ENCODE data around the gene NME7.

DNA sequence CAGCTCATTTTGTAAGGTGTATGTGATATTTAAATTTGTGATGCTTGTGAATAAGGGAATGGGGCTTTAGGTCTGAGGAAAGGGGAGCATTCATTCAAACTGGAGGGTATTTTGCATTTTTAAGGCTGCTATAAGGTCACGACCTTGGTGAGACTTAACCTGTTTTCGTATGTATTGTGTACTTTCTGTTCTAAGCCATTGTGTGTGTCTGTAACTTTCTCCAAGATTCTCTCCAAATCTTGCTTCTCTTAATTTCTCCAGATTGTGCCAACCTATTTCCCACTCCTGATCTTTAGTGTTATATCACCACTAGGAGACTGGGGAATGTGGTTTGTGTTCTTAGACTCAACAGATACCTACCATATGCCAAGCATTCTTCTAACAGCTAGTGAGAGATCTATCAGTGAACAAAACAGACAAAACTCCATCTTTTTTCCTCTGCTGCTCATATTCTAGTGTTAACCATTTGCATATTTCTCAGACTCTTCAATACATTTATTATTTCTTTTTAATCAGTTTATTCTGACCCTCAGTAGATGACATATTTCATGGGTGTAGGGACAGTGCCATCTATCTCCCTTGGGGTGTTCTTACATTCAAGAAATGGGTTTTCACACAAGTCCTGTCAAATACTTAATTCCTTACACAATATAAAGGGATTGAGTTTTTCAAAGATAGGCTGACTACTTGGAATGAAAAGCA, 233.6 kb downstream of the NME7 start:
- TF ChIP-seq, protein P1, sequence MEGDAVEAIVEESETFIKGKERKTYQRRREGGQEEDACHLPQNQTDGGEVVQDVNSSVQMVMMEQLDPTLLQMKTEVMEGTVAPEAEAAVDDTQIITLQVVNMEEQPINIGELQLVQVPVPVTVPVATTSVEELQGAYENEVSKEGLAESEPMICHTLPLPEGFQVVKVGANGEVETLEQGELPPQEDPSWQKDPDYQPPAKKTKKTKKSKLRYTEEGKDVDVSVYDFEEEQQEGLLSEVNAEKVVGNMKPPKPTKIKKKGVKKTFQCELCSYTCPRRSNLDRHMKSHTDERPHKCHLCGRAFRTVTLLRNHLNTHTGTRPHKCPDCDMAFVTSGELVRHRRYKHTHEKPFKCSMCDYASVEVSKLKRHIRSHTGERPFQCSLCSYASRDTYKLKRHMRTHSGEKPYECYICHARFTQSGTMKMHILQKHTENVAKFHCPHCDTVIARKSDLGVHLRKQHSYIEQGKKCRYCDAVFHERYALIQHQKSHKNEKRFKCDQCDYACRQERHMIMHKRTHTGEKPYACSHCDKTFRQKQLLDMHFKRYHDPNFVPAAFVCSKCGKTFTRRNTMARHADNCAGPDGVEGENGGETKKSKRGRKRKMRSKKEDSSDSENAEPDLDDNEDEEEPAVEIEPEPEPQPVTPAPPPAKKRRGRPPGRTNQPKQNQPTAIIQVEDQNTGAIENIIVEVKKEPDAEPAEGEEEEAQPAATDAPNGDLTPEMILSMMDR (IDR thresholded peaks at IDR 0.05 in 4 of 5, conservative IDR thresholded peaks at IDR 0.05 in 1 of 5), result peak in 2 of 5 experiments; percentile 17 to 30
- TF ChIP-seq POLR2A (IDR thresholded peaks at IDR 0.05), result no peak

Measured in gastrocnemius medialis (tissue), 4 donors.